ENCODE results near the gene SLC15A1. TPM values are rescaled to one million over a fixed set of nuclear protein-coding genes. Genes with fewer than 3 reads are reported as not detected.

Gene SLC15A1
- not detected in 2 replicates for polyA plus RNA-seq

GRCh38 chr13:98752467-98753290, at the start of gene SLC15A1:
Gene SLC15A1, minus strand, starts transcription at chr13:98752672. Its CDS starts 74 bp downstream, at chr13:98752598.

Other genes starting within 250 kb of the SLC15A1 start
- 18.7 and 19.0 TPM in 2 replicates for gene STK24, start 175.6 kb downstream of the SLC15A1 start, polyA plus RNA-seq
- gene DOCK9, start 225.4 kb upstream of the SLC15A1 start, polyA plus RNA-seq: 94.1 and 128 TPM in 2 replicates

Data from Purkinje cell (primary cell).